ENCODE measurements around the gene FOXD4L6.
"Not testable (repeated sequence)": the region's sequence is repeated elsewhere in the genome, so short reads cannot be mapped to it uniquely, and the experiment has no call there.

The FOXD4L6 gene

DNA sequence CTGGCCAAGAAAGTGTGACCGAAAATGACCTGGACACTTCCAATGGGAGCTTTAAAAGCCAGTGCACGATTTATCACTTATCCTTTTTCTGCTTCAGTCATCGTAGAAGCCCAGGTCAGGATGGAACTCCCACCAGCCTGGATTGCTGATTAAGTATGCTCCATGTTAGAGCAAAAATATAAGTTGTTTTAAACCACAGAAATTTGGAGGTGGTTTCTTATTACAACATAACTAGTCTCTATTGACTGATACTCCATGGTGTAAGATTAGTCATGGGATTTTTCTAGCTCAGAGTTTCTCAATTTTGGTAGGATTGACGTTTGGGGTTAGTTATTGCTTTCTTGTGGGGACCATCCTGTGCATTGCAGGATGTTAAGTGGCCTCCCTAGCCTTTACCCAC, 29.7 kb downstream of the FOXD4L6 start:
- DNase-seq, result not testable (repeated sequence)

- DNase-seq, result not testable (repeated sequence)
Observed at GRCh38 chr9:41095060-41095459, 33.4 kb downstream of the FOXD4L6 start.

- not testable (repeated sequence) for DNase-seq
Observed at GRCh38 chr9:41094010-41094773, 34.3 kb downstream of the FOXD4L6 start.

DNA sequence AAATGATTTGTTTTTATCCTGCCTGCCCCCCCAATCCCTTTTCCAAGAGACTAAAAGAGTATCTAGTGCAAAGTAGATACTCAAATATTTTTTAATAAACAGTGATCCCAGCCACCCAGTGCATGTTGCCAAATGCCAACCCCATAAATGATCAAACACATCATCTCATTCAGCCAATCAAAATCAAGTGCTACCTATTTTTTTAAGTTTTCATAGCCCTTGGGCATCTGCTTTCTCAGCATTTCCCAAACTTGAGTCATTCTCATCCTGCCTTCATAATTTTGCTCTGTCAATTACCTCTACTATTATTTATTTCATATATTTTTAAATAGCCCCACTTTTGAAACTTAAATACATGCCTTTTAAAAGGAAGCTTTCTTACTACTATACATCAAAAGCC, 37.6 kb downstream of the FOXD4L6 start:
- DNase-seq, result not testable (repeated sequence)

DNA sequence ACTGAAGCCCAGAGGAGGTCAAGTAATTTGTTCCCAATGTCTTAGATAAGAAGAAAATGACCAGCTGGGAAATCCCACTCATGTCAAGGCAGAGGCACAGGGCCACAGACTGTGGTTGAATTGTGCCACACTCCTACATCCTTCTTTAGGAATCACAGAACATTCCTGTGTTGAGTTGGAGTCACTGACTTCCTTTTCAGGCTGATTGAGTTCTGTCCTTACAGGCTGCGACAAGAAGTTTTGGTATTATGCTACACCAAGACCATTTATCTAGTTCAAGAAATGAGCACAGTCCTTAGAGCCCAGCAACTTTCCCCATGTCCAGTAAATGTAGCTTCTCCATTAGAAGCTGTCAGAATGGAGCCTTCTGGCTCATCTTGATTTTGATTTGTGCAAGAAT, 38.1 kb downstream of the FOXD4L6 start:
- not testable (repeated sequence) for DNase-seq

DNA sequence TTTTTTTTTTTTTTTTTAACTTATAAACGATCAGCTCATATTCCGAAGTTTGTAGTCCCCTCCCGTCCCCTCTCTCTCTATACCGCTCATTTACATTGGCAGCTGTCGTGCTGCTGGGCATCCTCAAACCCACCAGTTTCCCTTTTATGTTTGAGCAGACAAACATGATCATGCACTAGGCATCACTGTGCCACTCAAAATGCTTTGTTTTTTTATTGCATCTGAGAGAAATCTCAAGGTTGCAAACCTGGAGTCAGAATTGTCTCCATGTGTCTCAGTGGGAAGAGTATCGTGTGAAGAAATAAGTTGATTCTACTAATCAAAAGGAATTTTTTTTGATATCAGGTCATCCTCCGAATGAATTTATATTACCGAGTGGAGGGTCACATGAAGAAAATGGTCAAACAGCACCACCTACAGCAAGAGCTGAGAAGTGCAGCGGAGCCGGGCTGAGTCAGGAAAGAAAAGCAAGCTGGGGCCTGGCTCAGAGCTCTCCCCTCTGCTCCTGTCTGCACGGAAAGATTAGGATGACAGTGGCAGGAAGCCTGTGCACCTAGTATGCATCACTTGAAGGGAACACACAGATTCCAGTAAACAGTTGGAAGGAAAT, 39.9 kb downstream of the FOXD4L6 start:
- DNase-seq, result not testable (repeated sequence)

- not testable (repeated sequence) for DNase-seq
Observed at GRCh38 chr9:41087929-41088328, 40.6 kb downstream of the FOXD4L6 start.

GRCh38 chr9:41087157-41087780, 41.2 kb downstream of the FOXD4L6 start:
- DNase-seq, result not testable (repeated sequence)

- DNase-seq, result not testable (repeated sequence)
Observed at GRCh38 chr9:41086685-41087084, 41.8 kb downstream of the FOXD4L6 start.

GRCh38 chr9:41086215-41086614, 42.3 kb downstream of the FOXD4L6 start:
- not testable (repeated sequence) for DNase-seq

DNA sequence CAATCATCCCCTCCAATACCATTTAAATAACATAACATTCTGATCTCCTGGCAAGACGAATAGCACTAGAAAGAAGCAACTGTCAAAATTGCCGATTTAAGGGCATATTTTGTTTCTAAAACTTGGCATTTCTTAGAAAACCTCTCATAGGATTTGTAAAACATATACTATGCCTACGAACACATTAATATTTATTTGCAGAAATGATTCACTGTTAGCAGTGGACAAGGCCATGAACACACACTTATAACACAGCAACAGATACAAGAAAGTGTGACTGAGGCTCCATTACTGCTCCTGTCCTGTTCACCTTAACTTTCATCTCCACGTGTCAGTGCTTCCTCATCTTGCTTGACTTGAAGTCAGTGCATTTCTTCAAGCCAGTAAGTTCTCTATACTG, 46.1 kb downstream of the FOXD4L6 start:
- DNase-seq, result not testable (repeated sequence)

- not testable (repeated sequence) for DNase-seq
Observed at GRCh38 chr9:41079464-41079863, 49.0 kb downstream of the FOXD4L6 start.

- not testable (repeated sequence) for DNase-seq
Observed at GRCh38 chr9:41077586-41077985, 50.9 kb downstream of the FOXD4L6 start.

All from OCI-M1 (cell line).